Mesendoderm (in vitro differentiated cells): ENCODE measurements around the gene ATOH1.
A peak's percentile ranks its signal among the peaks of the same experiment; 100 is the strongest.

Source experiments
- DNase-seq: peaks from one replicate; pipeline ENCODE4 v3.0.0; 2013
- H2AK5ac ChIP-seq: 2 replicates; pipeline ENCODE4 v1.6.1; 2013; ENCODE audit warnings: low read length, inconsistent platforms
- H2BK120ac ChIP-seq: 2 replicates; pipeline ENCODE4 v1.6.1; 2013; ENCODE audit warnings: low read depth, mild to moderate bottlenecking, low read length, moderate library complexity, mixed read lengths
- H2BK15ac ChIP-seq: replicated peaks from 2 replicates; pipeline ENCODE4 v1.6.1; 2013; ENCODE audit warnings: low read depth, mild to moderate bottlenecking, moderate library complexity
- H2BK5ac ChIP-seq: 2 replicates; pipeline ENCODE4 v1.6.1; 2013; ENCODE audit warnings: low read length, inconsistent platforms
- H3K18ac ChIP-seq: 2 replicates; pipeline ENCODE4 v1.6.1; 2013; ENCODE audit warnings: mild to moderate bottlenecking, low read length, mixed read lengths
- H3K23ac ChIP-seq: one replicate; pipeline ENCODE4 v1.6.1; 2013; ENCODE audit warnings: low read length
- H3K27ac ChIP-seq: 2 replicates; pipeline ENCODE4 v1.5.1; 2013; ENCODE audit warnings: low read depth, mild to moderate bottlenecking, inconsistent platforms, low read length, moderate library complexity
- H3K27me3 ChIP-seq: 2 replicates; pipeline ENCODE4 v1.6.1; 2013; ENCODE audit warnings: low read length, control low read depth, mild to moderate bottlenecking, inconsistent platforms; ENCODE audit not compliant: insufficient read depth, poor library complexity
- H3K36me3 ChIP-seq: 2 replicates; pipeline ENCODE4 v1.6.1; 2013; ENCODE audit warnings: low read length, inconsistent platforms; ENCODE audit not compliant: control insufficient read depth, insufficient read depth
- H3K4ac ChIP-seq: one replicate; pipeline ENCODE4 v1.6.1; 2013; ENCODE audit warnings: low read depth, mild to moderate bottlenecking, low read length, moderate library complexity
- H3K4me1 ChIP-seq: 2 replicates; pipeline ENCODE4 v1.6.1; 2013; ENCODE audit warnings: low read depth, low read length, inconsistent platforms; ENCODE audit not compliant: control insufficient read depth
- H3K4me2 ChIP-seq: 2 replicates; pipeline ENCODE4 v1.6.1; 2013; ENCODE audit warnings: low read length
- H3K4me3 ChIP-seq: 2 replicates; pipeline ENCODE4 v1.5.1; 2013; ENCODE audit warnings: mild to moderate bottlenecking, low read length
- H3K56ac ChIP-seq: one replicate; pipeline ENCODE4 v1.6.1; 2013; ENCODE audit warnings: low read length
- H3K79me1 ChIP-seq: 2 replicates; pipeline ENCODE4 v1.6.1; 2013; ENCODE audit warnings: low read length, inconsistent platforms
- H3K79me2 ChIP-seq: 2 replicates; pipeline ENCODE4 v1.6.1; 2013; ENCODE audit warnings: mild to moderate bottlenecking, low read length; ENCODE audit not compliant: control insufficient read depth, insufficient read depth
- H3K9ac ChIP-seq: 2 replicates; pipeline ENCODE4 v1.6.1; 2013; ENCODE audit warnings: low read length, inconsistent platforms
- H4K5ac ChIP-seq: one replicate; pipeline ENCODE4 v1.6.1; 2013; ENCODE audit warnings: low read length
- H4K8ac ChIP-seq: one replicate; pipeline ENCODE4 v1.6.1; 2013; ENCODE audit warnings: low read depth, mild to moderate bottlenecking, control low read depth, low read length, moderate library complexity
- WGBS: extraction: QIAGEN DNeasy Blood & Tissue Kit; methylation state at CpG from one replicate; pipeline ENCODE4 v1.1.7; 2013; ENCODE audit warnings: low lambda C conversion rate, missing lambda C conversion rate; ENCODE audit not compliant: insufficient coverage; ENCODE audit errors: extremely low coverage; 5-methylcytosine and 5-hydroxymethylcytosine counted together
- small RNA-seq: library from polyadenylated mRNA; stranded (forward); fragments of <200 nt; extraction: miRNeasy Mini kit (QIAGEN cat#:217004); gene quantifications from one replicate; pipeline ENCODE3, GENCODE V24; 2013; ENCODE audit not compliant: insufficient read depth

The ATOH1 gene

GRCh38 chr4:93870876-93871458 lies 42.4 kb downstream of the ATOH1 start:
- H3K27ac ChIP-seq, result no peak overlapping the region
- no peak overlapping the region for H3K4me3 ChIP-seq
- H3K4me2 ChIP-seq, result no peak overlapping the region
- no peak overlapping the region for H2BK5ac ChIP-seq
- H4K8ac ChIP-seq, result no peak overlapping the region
- H3K9ac ChIP-seq, result no peak overlapping the region
- H2AK5ac ChIP-seq, result no peak overlapping the region
- no peaks in the 10 kb centered on the region for H3K27me3 ChIP-seq
- no peaks in the 10 kb centered on the region for H3K36me3 ChIP-seq
- no peak for DNase-seq
- no peak overlapping the region for H2BK15ac ChIP-seq
- H3K23ac ChIP-seq, result no peak overlapping the region
- no peaks in the 10 kb centered on the region for H3K79me2 ChIP-seq
- no CpG with 5 or more reads among the region's 6 CpGs for WGBS
- H2BK120ac ChIP-seq, result no peak overlapping the region
- H3K4ac ChIP-seq, result no peak overlapping the region
- H3K79me1 ChIP-seq, result no peaks in the 10 kb centered on the region
- no peak overlapping the region for H3K18ac ChIP-seq
- H3K56ac ChIP-seq, result no peak overlapping the region
- no peak overlapping the region for H4K5ac ChIP-seq
- H3K4me1 ChIP-seq, result no peaks in the 10 kb centered on the region

- no peaks in the 10 kb centered on the region for H3K36me3 ChIP-seq
- H3K4me1 ChIP-seq, result no peaks in the 10 kb centered on the region
- no peak overlapping the region for H3K27ac ChIP-seq
- H3K4ac ChIP-seq, result no peak overlapping the region
- no peak overlapping the region for H2AK5ac ChIP-seq
- H2BK15ac ChIP-seq, result no peak overlapping the region
- no peaks in the 10 kb centered on the region for H3K27me3 ChIP-seq
- H4K5ac ChIP-seq, result no peak overlapping the region
- no peak overlapping the region for H3K18ac ChIP-seq
- H3K9ac ChIP-seq, result no peak overlapping the region
- DNase-seq, result no peak
- H3K56ac ChIP-seq, result no peak overlapping the region
- no peak overlapping the region for H2BK5ac ChIP-seq
- H3K79me1 ChIP-seq, result no peaks in the 10 kb centered on the region
- H3K4me3 ChIP-seq, result no peak overlapping the region
- no peak overlapping the region for H3K4me2 ChIP-seq
- H2BK120ac ChIP-seq, result no peak overlapping the region
- no peak overlapping the region for H4K8ac ChIP-seq
- no peak overlapping the region for H3K23ac ChIP-seq
- WGBS, result no CpG with 5 or more reads among the region's 1 CpG
- no peaks in the 10 kb centered on the region for H3K79me2 ChIP-seq
These were observed 48.2 kb downstream of the ATOH1 start for GRCh38 chr4:93876754-93877153.

- Histone ChIP-seq H3K9ac (no peak overlapping the region), H3K23ac (no peak overlapping the region), H3K18ac (no peak overlapping the region), H2BK5ac (no peak overlapping the region), H3K36me3 (no peaks in the 10 kb centered on the region), H3K79me1 (no peaks in the 10 kb centered on the region), H3K27ac (no peak overlapping the region), H3K4me1 (no peaks in the 10 kb centered on the region), H2BK15ac (no peak overlapping the region), H4K8ac (no peak overlapping the region), H3K27me3 (no peaks in the 10 kb centered on the region), H2BK120ac (no peak overlapping the region), H4K5ac (no peak overlapping the region), H3K4me3 (no peak overlapping the region), H3K56ac (no peak overlapping the region), H2AK5ac (no peak overlapping the region), H3K79me2 (no peaks in the 10 kb centered on the region), H3K4ac (no peak overlapping the region), H3K4me2 (no peak overlapping the region)
- DNase-seq, result no peak
- WGBS, result no CpG with 5 or more reads among the region's 1 CpG
These were observed 50.0 kb downstream of the ATOH1 start for GRCh38 chr4:93878566-93878965.

GRCh38 chr4:93879919-93880318 lies 51.4 kb downstream of the ATOH1 start:
- no peak overlapping the region for H2BK120ac ChIP-seq
- no peaks in the 10 kb centered on the region for H3K4me1 ChIP-seq
- DNase-seq, result no peak
- H3K27me3 ChIP-seq, result no peaks in the 10 kb centered on the region
- no peak overlapping the region for H2BK5ac ChIP-seq
- H3K4ac ChIP-seq, result no peak overlapping the region
- WGBS, result 100% methylated on average over 1 of the region's 4 CpGs
- no peaks in the 10 kb centered on the region for H3K36me3 ChIP-seq
- H4K8ac ChIP-seq, result no peak overlapping the region
- H2BK15ac ChIP-seq, result no peak overlapping the region
- H3K4me2 ChIP-seq, result no peak overlapping the region
- no peak overlapping the region for H3K4me3 ChIP-seq
- no peak overlapping the region for H4K5ac ChIP-seq
- no peak overlapping the region for H3K23ac ChIP-seq
- H3K79me1 ChIP-seq, result no peaks in the 10 kb centered on the region
- H2AK5ac ChIP-seq, result no peak overlapping the region
- no peak overlapping the region for H3K27ac ChIP-seq
- H3K56ac ChIP-seq, result no peak overlapping the region
- H3K18ac ChIP-seq, result no peak overlapping the region
- H3K79me2 ChIP-seq, result no peaks in the 10 kb centered on the region
- H3K9ac ChIP-seq, result no peak overlapping the region

Small RNAs within 50 kb of the gene (small RNA-seq; reads per million reads assigned to genes)
- 2.9 reads per million, percentile 43 among the genes with 10 or more reads in this experiment for gene RNA5SP164
